Adipocyte (in vitro differentiated cells): Measurements from ENCODE around the gene TBC1D9.

Experiments used
- DNase-seq: peaks from one replicate; pipeline ENCODE4 v3.0.0-alpha.2; 2015; ENCODE audit warnings: low read depth
- H3K27me3 ChIP-seq: replicated peaks from 2 replicates; pipeline ENCODE4 v1.7.0; 2013; ENCODE audit warnings: mild to moderate bottlenecking, low read length, moderate library complexity; ENCODE audit not compliant: control insufficient read depth, insufficient read depth
- H3K36me3 ChIP-seq: 2 replicates; pipeline ENCODE4 v1.7.0; 2013; ENCODE audit warnings: low read length, mild to moderate bottlenecking, moderate library complexity; ENCODE audit not compliant: control insufficient read depth, insufficient read depth, severe bottlenecking
- H3K4me1 ChIP-seq: 2 replicates; pipeline ENCODE4 v1.7.0; 2013; ENCODE audit warnings: mild to moderate bottlenecking, low read length, moderate library complexity; ENCODE audit not compliant: control insufficient read depth, insufficient read depth
- H3K4me3 ChIP-seq: 2 replicates; pipeline ENCODE4 v1.7.0; 2013; ENCODE audit warnings: mild to moderate bottlenecking, low read length, moderate library complexity
- H3K9ac ChIP-seq: 2 replicates; pipeline ENCODE4 v1.7.0; 2013; ENCODE audit warnings: mild to moderate bottlenecking, low read length, moderate library complexity
- H3K9me3 ChIP-seq: 2 replicates; pipeline ENCODE4 v1.7.0; 2013; ENCODE audit warnings: mild to moderate bottlenecking, low read length, moderate library complexity; ENCODE audit not compliant: control insufficient read depth

The TBC1D9 gene

DNA sequence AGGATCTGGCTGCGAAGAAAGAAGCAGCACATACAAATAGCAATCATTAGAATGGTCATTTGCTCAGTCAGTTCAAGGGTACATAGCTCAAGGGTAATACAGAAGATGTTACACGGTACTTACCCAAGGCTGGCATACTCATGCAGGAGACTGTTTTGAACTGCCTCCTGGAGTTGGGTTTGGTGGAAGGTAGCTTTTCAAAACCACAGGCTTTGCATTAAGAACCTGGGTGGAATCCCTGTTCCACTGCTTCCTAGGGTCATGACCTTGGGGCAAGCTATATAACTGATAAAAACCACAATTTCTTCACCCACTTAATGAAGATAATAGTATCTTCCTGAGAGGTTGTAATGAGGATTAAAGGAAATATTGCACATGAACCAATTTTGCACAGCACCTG, 36.5 kb downstream of the TBC1D9 start:
- Histone ChIP-seq H3K4me3 (no peak overlapping the region), H3K4me1 (peaks cover 34% of the 10 kb centered on the region), H3K27me3 (no peaks in the 10 kb centered on the region), H3K9ac (no peak overlapping the region), H3K9me3 (no peaks in the 10 kb centered on the region), H3K36me3 (no peaks in the 10 kb centered on the region)
- DNase-seq = no peak

DNA sequence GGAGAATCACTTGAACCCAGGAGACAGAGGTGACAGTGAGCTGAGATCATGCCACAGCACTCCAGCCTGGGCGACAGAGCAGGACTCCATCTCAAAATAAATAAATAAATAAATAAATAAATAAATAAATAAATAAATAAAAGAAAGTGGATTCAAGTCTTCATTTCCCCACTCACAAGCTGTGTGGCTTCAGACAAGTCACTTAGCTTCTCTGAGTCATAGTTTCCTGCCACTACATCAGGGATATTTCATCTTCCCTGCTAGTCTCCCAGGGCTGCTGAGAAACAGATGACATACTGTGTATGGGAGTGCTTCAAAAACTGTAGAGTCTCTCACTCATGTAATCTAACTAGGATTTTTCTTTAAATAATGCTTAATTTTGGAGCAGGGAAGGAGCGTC, 37.2 kb downstream of the TBC1D9 start:
- H3K9ac ChIP-seq = no peak overlapping the region
- peak; percentile 34 for DNase-seq
- H3K9me3 ChIP-seq = no peaks in the 10 kb centered on the region
- peaks cover 27% of the 10 kb centered on the region for H3K4me1 ChIP-seq
- H3K4me3 ChIP-seq = no peak overlapping the region
- no peaks in the 10 kb centered on the region for H3K27me3 ChIP-seq
- H3K36me3 ChIP-seq = no peaks in the 10 kb centered on the region

DNA sequence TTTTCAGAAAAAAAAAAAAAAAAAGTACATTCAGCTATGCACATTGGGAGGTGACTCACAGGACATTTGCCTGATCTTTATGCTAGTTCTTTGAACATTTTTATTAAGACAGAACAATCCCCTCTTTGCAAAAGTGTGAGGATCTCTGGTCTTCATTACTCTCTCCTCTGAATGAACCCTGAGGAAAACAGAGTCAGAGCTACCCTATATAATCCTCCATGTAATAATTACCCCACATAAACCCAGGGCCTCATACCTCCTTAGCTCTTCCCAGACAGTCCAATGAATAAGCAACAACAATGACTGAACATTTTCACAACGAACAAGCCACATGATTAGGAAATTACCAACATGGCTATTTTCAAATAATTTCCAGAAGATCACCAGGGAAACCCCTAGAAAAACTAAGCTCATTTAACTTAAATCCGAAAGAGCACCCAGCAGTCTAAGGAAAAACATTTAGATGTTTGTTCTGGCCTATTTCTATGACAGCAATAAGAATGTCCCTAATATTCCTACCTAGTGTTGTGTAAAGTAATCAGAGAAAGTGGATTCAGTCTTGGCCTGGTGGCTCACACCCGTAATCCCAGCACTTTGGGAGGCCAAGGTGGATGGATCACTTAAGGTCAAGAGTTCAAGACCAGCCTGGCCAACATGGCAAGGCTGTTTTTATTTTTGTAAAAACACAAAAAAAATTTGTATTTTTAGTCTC, 37.8 kb downstream of the TBC1D9 start:
- Histone ChIP-seq H3K9ac (peak overlapping the region; percentile 53), H3K4me1 (peaks cover 25% of the 10 kb centered on the region), H3K9me3 (no peaks in the 10 kb centered on the region), H3K36me3 (no peaks in the 10 kb centered on the region), H3K4me3 (peak overlapping the region; percentile 11), H3K27me3 (no peaks in the 10 kb centered on the region)
- peak; percentile 47 for DNase-seq

DNA sequence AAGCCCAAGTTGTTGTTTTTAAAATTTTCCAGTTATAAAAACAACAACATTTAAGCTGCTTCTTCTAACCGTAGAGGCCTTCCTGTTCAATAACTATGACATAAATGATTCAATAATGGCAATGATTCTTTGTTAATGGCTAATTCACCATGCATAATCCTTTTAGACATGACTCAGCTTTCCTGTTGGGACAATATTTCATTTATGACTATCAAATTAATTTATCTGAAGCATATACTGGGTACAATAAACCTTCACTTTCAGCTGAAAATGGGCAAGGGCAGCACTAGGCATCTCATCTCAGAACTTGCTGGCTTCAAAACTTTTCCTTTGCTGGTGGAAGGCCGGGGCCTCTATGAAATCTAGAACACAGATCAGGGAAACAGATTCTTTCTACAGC, 38.9 kb downstream of the TBC1D9 start:
- Histone ChIP-seq H3K9me3 (no peaks in the 10 kb centered on the region), H3K9ac (no peak overlapping the region), H3K4me1 (peaks cover 25% of the 10 kb centered on the region), H3K4me3 (no peak overlapping the region), H3K36me3 (no peaks in the 10 kb centered on the region), H3K27me3 (no peaks in the 10 kb centered on the region)
- DNase-seq = no peak

DNA sequence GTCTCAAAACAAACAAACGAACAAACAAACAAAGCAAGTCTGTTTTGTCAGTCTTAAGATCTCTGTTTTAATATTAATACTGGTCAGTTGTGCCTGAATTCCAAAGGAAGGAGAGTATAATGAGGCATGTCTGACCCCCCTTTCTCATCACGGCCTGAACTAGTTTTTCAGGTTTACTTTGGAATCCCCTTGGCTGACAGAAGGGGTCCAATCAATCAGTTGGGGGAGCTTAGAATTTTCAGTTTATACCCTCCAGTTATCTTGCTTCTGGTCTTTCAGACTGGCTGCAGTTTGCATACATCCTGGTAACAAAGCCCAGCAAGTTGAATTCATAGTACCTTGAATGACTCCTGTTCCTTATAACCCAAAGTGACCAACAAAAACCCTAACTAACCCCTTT, 41.1 kb downstream of the TBC1D9 start:
- Histone ChIP-seq H3K36me3 (no peaks in the 10 kb centered on the region), H3K4me1 (peaks cover 25% of the 10 kb centered on the region), H3K27me3 (no peaks in the 10 kb centered on the region), H3K9ac (no peak overlapping the region), H3K4me3 (no peak overlapping the region), H3K9me3 (no peaks in the 10 kb centered on the region)
- DNase-seq = no peak

DNA sequence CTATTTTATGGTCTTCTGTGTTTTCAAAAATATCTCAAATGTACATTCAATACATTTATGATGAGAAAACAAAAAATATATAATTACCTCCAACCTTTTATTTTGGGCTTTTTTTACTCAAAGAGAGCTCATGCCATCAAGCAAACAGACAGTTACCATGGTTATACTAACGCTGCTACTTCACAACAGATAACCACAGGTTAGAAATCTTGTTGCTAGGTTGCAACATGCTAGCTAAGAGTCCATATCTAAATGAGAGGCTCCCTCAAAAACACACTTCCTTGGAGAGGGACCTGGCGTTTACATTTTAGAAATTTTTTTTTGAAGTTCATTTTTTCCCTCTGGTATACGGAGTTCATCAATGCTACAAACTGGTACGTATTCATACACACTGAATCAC, 44.3 kb downstream of the TBC1D9 start:
- DNase-seq = no peak
- no peaks in the 10 kb centered on the region for H3K27me3 ChIP-seq
- H3K9me3 ChIP-seq = no peaks in the 10 kb centered on the region
- H3K4me1 ChIP-seq = peaks cover 2% of the 10 kb centered on the region
- H3K4me3 ChIP-seq = no peak overlapping the region
- no peaks in the 10 kb centered on the region for H3K36me3 ChIP-seq
- no peak overlapping the region for H3K9ac ChIP-seq

DNA sequence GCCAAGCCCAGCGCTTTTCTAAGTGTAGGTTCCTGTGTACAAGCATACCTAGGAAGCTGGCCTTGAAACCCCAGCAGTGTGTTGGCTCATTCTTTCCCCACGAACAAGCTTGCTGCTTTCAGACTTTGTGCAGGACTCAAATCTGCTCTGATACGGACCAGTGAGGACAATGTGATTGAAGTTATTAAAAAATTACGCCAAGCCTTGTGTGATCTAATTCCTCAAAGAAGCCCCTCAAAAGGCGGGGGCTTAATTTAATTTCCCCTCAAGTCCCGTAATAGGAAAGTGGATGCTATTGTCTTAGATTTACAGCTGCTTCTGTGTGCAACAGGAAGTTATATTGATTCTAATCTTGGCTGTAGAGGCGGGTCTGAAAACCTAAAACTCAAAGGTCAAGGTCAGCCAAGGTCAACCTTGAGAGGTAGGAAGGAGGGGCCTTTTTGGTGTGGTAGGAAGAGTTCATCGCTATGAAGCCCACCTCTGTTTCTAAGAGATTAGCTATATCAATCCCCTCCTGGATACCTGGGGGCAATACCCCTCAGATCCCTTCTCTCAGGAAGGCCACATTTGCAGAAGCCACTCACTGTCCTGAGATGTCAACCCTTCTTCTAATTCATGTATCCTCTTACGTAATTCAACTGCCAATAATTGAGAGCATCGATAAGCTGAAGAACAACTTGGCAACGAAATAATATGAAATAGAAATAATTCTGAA, 45.1 kb downstream of the TBC1D9 start:
- DNase-seq = no peak
- no peaks in the 10 kb centered on the region for H3K27me3 ChIP-seq
- H3K9ac ChIP-seq = no peak overlapping the region
- no peak overlapping the region for H3K4me3 ChIP-seq
- H3K36me3 ChIP-seq = no peaks in the 10 kb centered on the region
- H3K9me3 ChIP-seq = no peaks in the 10 kb centered on the region
- H3K4me1 ChIP-seq = peaks cover 5% of the 10 kb centered on the region

DNA sequence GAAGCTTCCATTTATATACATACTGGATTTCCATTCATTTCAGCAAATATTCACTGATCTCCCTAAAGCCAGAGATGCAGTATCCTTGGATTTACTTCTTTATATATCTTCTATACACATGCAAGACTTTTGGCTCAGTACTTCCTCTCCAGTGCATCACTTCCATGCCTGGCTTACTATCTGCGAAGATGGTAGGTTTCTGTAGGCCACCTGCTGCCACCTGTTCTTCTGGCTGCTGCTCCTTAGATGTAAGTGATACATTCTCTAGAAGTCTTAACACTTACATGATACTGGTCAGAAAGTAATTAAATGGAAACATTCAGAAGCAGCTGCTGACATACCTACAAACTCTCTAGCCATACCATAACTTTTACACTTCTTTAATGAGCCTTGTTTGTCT, 48.9 kb downstream of the TBC1D9 start:
- Histone ChIP-seq H3K9me3 (no peaks in the 10 kb centered on the region), H3K36me3 (no peaks in the 10 kb centered on the region), H3K4me1 (peaks cover 19% of the 10 kb centered on the region), H3K9ac (no peak overlapping the region), H3K4me3 (no peak overlapping the region), H3K27me3 (no peaks in the 10 kb centered on the region)
- no peak for DNase-seq

DNA sequence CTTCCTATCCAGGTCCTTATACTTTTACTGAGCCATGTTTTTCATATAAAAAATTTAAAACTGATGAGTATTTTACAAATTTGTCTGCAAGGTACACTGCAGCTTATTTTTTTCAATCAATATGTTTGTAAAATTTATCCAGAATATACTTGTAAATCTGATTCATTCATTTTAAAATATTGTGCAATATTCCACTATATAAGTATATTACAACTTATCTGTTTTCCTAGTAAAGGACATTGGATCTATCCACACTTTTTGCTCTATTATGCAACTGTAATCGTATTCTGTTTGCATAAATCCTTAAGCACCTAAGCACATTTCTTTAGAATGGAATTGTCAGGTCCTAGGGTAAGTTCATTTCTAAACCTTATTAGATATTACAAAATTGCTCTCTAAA, 49.5 kb downstream of the TBC1D9 start:
- H3K9ac ChIP-seq = no peak overlapping the region
- peaks cover 25% of the 10 kb centered on the region for H3K4me1 ChIP-seq
- DNase-seq = no peak
- H3K4me3 ChIP-seq = no peak overlapping the region
- no peaks in the 10 kb centered on the region for H3K36me3 ChIP-seq
- no peaks in the 10 kb centered on the region for H3K27me3 ChIP-seq
- H3K9me3 ChIP-seq = no peaks in the 10 kb centered on the region

DNA sequence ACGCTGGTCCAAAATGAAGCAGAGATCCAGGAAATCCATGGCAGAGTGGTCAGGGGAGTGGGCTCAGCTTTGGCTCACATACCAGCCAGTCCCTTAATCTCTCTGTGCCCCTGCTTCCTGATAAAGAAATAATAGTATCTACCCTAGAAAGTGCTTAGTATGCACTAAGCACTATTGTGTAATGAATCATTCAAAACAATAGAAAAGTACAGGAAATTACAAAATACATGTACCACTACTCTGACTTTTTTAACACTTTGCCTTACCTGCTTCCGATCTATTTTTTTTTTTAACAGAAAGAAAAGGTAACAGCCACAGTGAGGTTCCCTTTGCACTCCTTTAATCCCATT, 49.9 kb downstream of the TBC1D9 start:
- Histone ChIP-seq H3K4me1 (peaks cover 25% of the 10 kb centered on the region), H3K27me3 (no peaks in the 10 kb centered on the region), H3K4me3 (no peak overlapping the region), H3K36me3 (peaks cover 1% of the 10 kb centered on the region), H3K9ac (no peak overlapping the region), H3K9me3 (no peaks in the 10 kb centered on the region)
- no peak for DNase-seq

DNA sequence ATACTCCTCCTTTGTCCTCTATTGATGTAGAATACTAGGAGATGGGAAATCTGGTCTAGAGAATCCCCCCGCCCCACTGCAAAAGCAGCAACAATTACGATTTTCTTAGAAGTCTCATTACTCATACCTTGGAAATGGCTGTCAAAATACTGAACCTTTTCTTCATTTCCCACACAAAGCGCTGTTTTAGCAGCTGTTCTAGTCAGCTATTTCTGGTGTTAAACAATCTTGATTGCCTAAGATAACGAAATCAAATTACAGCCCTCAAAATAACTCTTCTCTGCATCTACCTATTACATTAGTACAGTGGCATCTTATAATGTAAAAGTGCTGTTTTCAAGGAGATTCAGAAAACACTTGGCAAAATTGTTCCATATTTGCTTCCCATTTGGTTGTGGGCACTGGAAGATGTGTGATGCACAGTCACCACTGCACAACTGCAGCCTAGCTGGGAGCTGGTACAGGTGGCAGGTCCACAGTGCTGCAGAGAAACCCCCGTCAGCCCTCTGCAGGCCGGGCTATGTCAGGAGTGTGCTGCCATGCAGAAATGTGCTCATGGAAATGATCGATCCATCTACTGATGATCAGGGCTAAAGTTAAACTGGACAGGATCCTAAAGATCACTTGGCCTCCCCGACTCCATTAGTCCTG, 50.4 kb downstream of the TBC1D9 start:
- Histone ChIP-seq H3K4me3 (no peak overlapping the region), H3K9me3 (no peaks in the 10 kb centered on the region), H3K4me1 (peaks cover 25% of the 10 kb centered on the region), H3K9ac (no peak overlapping the region), H3K36me3 (peaks cover 6% of the 10 kb centered on the region), H3K27me3 (no peaks in the 10 kb centered on the region)
- DNase-seq = no peak
